HepG2 (cell line): ENCODE measurements around the gene FBXL20. TPM values are rescaled to one million over a fixed set of nuclear protein-coding genes. Genes with fewer than 3 reads are reported as not detected.

Experiments
- ATAC-seq: fragments of 200-7000 bp; cut with Tn5 transposase; 3 replicates; pipeline ENCODE4 v1.9.1; 2020; ENCODE audit warnings: mild to moderate bottlenecking, moderate library complexity
- BruUV-seq: library from RNA; stranded (reverse); fragments of 400-500 nt; replicated peaks from 2 replicates; lab custom pipeline; 2021; lab: Mats Ljungman, UMichigan
- CTCF ChIA-PET: fragments of 300-600 bp; formaldehyde crosslinking; extraction: SDS; loops from one replicate; lab custom pipeline; 2021; ENCODE audit warnings: low total read pairs, inconsistent platforms, low intra/inter-chr PET ratio; lab: Yijun Ruan, JAX
- POLR2A ChIA-PET: fragments of 350-600 bp; sonication (Branson Sonifier 250); formaldehyde crosslinking; loops from one replicate; lab custom pipeline; 2020; ENCODE audit warnings: antibody characterized with exemption, inconsistent platforms; lab: Yijun Ruan, JAX
- DNase-seq: peaks from one replicate; pipeline ENCODE4 v3.0.0-alpha.2; 2015; ENCODE audit warnings: low spot score
- FAIRE-seq: peaks from 3 replicates; lab custom pipeline; 2011; peaks lifted over from hg19 to GRCh38; lab: Jason Lieb, UNC
- H2AFZ ChIP-seq: one replicate; pipeline ENCODE4 v1.6.1; 2011; ENCODE audit warnings: low read length, inconsistent platforms
- H3K27ac ChIP-seq: fragments of 300-600 bp; 3 replicates; pipeline ENCODE4 v1.8.0; 2011; ENCODE audit warnings: mixed run types, mild to moderate bottlenecking, mixed read lengths, low read length, inconsistent platforms; ENCODE audit not compliant: insufficient read depth; ENCODE audit errors: extremely low read length
- H3K27me3 ChIP-seq, 2 experiments: fragments of 200-600 bp in 1 of 2; 2 replicates in 1 of 2; 3 replicates in 1 of 2; pipeline versions ENCODE4 v1.6.0 to v1.8.0; 2011; ENCODE audit warnings: low read length in 2 of 2, mild to moderate bottlenecking in 2 of 2, moderate library complexity in 2 of 2, inconsistent platforms in 1 of 2; ENCODE audit not compliant: insufficient read depth in 2 of 2, control insufficient read depth in 1 of 2
- H3K36me3 ChIP-seq, 2 experiments: fragments of 200-600 bp in 1 of 2; replicated peaks in 1 of 2; 2 replicates in 1 of 2; 3 replicates in 1 of 2; pipeline versions ENCODE4 v1.5.1 to v1.8.0; 2011; ENCODE audit warnings: low read length in 2 of 2, inconsistent platforms in 1 of 2; ENCODE audit not compliant: insufficient read depth in 2 of 2, control insufficient read depth in 1 of 2
- H3K4me1 ChIP-seq: 2 replicates; pipeline ENCODE4 v1.5.1; 2012; ENCODE audit warnings: low read length, inconsistent platforms; ENCODE audit not compliant: insufficient read depth
- H3K4me2 ChIP-seq: 2 replicates; pipeline ENCODE4 v1.6.0; 2011; ENCODE audit warnings: low read depth, low read length, inconsistent platforms
- H3K4me3 ChIP-seq, 3 experiments: fragments of 200-600 bp in 1 of 3; sonication (generic), shearing (Covaris generic) in 1 of 3; replicated peaks in 1 of 3; 2 replicates each; pipeline ENCODE4 v1.5.1; 2011 to 2016; ENCODE audit warnings: low read length in 3 of 3, inconsistent platforms in 2 of 3, low read depth in 2 of 3, mild to moderate bottlenecking in 2 of 3, control low read depth in 1 of 3, mixed read lengths in 1 of 3; ENCODE audit not compliant: insufficient read depth in 1 of 3
- H3K79me2 ChIP-seq: one replicate; pipeline ENCODE4 v1.6.1; 2011; ENCODE audit warnings: low read length, inconsistent platforms; ENCODE audit not compliant: insufficient read depth
- H3K9ac ChIP-seq: 2 replicates; pipeline ENCODE4 v1.6.0; 2011; ENCODE audit warnings: mild to moderate bottlenecking, low read depth, low read length, inconsistent platforms; ENCODE audit not compliant: insufficient read depth
- H3K9me3 ChIP-seq: 2 replicates; pipeline ENCODE4 v1.5.1; 2012; ENCODE audit warnings: mild to moderate bottlenecking, low read length
- H4K20me1 ChIP-seq: 2 replicates; pipeline ENCODE4 v1.6.0; 2011; ENCODE audit warnings: inconsistent platforms, mild to moderate bottlenecking, low read length, moderate library complexity; ENCODE audit not compliant: insufficient read depth
- POGZ ChIP-seq: sonication (generic); formaldehyde crosslinking; IDR thresholded peaks from 2 replicates; pipeline ENCODE4 v1.4.0; 2020; ENCODE audit warnings: mild to moderate bottlenecking, missing genetic modification reagents
- ZNF460 ChIP-seq: sonication (generic); formaldehyde crosslinking; IDR thresholded peaks from 2 replicates; pipeline ENCODE4 v1.5.1; 2020; ENCODE audit warnings: missing genetic modification reagents, mild to moderate bottlenecking, borderline replicate concordance
- ZNF496 ChIP-seq: sonication (generic); formaldehyde crosslinking; IDR thresholded peaks from 2 replicates; pipeline ENCODE4 v1.8.1; 2023; ENCODE audit warnings: mild to moderate bottlenecking, moderate library complexity, missing genetic modification reagents; ENCODE audit not compliant: insufficient replicate concordance
- ZNF652 ChIP-seq: IDR thresholded peaks from 2 replicates; pipeline ENCODE4 v1.6.1; 2016; ENCODE audit warnings: low read depth, borderline replicate concordance
- WGBS: methylation state at CpG from one replicate; pipeline ENCODE4 v1.1.6; 2017; ENCODE audit warnings: low lambda C conversion rate; 5-methylcytosine and 5-hydroxymethylcytosine counted together
- in situ Hi-C: cut with HindIII; loops from 2 replicates; pipeline ENCODE4 v1.10.0; 2017; ENCODE audit warnings: low pct_unique_long_range_greater_than_20kb; ENCODE audit not compliant: extremely low pct_ligation_motif_present
- intact Hi-C: fragments of 100-400 bp; cut with micrococcal nuclease; formaldehyde crosslinking; loops from one replicate; pipeline ENCODE4 v1.10.0; 2022; ENCODE audit not compliant: unreplicated experiment
- polyA plus RNA-seq, 8 experiments: library from polyadenylated mRNA; depleted of rRNA in 3 of 8; stranded (reverse) in 7 of 8; unstranded in 1 of 8; fragments of >200 nt; fragmentation: Illumina TruSeq in 4 of 8; extraction: Trizol in 4 of 8; gene quantifications; 2 replicates each; pipeline versions ENCODE4 v1.2.1 to v1.2.3, GENCODE V29; 2011 to 2016; ENCODE audit warnings: low read depth in 4 of 8, missing spikeins in 1 of 8, mixed read lengths in 1 of 8; ENCODE audit not compliant: insufficient read depth in 1 of 8
- total RNA-seq, 5 experiments: library from RNA; depleted of rRNA; stranded (reverse); fragments of >200 nt; fragmentation: Illumina TruSeq; extraction: Trizol; gene quantifications; 2 replicates each; pipeline ENCODE4 v1.2.3, GENCODE V29; 2016; ENCODE audit warnings: low read depth in 1 of 5
- TF ChIP-seq, protein P1 (sequence below): sonication (generic); formaldehyde crosslinking; IDR thresholded peaks from 2 replicates; pipeline ENCODE4 v1.4.0; 2020; ENCODE audit warnings: missing genetic modification reagents
- TF ChIP-seq, protein P2 (sequence below): sonication (generic); formaldehyde crosslinking; IDR thresholded peaks from 2 replicates; pipeline ENCODE4 v1.5.0; 2020; ENCODE audit warnings: missing genetic modification reagents, mild to moderate bottlenecking, borderline replicate concordance

The FBXL20 gene
- total and polyA plus RNA-seq, 2 of the 13 experiments (the other 11 are each of a cell fraction or from before 2014, with no cell fraction given): 10.2 to 10.3 TPM

DNA sequence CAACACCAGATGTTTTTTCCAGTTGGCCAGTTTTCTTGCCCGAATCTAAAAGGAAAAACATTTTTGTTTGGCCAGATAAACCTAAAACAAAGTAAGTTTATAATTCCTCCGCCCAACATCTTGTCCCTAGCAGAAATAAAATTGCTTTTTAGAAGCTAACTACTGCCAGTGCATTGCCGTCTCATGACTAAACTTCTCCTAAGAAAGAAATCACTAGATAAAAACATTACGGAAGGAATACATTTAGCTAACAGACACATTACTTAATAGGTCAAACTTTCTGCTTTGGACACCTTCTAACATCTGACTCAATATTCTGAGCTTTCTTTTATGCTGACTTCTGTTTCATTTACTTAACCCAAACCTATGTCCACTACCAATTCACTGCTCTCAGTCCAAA lies 36.2 kb downstream of the FBXL20 start (continued):
- TF ChIP-seq, protein P1, sequence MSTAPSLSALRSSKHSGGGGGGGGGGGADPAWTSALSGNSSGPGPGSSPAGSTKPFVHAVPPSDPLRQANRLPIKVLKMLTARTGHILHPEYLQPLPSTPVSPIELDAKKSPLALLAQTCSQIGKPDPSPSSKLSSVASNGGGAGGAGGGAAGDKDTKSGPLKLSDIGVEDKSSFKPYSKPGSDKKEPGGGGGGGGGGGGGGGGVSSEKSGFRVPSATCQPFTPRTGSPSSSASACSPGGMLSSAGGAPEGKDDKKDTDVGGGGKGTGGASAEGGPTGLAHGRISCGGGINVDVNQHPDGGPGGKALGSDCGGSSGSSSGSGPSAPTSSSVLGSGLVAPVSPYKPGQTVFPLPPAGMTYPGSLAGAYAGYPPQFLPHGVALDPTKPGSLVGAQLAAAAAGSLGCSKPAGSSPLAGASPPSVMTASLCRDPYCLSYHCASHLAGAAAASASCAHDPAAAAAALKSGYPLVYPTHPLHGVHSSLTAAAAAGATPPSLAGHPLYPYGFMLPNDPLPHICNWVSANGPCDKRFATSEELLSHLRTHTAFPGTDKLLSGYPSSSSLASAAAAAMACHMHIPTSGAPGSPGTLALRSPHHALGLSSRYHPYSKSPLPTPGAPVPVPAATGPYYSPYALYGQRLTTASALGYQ (CRISPR knock-in tag): no peak
- TF ChIP-seq POGZ (CRISPR knock-in tag): no peak
- TF ChIP-seq ZNF496 (CRISPR knock-in tag): no peak
- TF ChIP-seq, protein P2, sequence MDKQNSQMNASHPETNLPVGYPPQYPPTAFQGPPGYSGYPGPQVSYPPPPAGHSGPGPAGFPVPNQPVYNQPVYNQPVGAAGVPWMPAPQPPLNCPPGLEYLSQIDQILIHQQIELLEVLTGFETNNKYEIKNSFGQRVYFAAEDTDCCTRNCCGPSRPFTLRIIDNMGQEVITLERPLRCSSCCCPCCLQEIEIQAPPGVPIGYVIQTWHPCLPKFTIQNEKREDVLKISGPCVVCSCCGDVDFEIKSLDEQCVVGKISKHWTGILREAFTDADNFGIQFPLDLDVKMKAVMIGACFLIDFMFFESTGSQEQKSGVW (CRISPR knock-in tag): no peak

DNA sequence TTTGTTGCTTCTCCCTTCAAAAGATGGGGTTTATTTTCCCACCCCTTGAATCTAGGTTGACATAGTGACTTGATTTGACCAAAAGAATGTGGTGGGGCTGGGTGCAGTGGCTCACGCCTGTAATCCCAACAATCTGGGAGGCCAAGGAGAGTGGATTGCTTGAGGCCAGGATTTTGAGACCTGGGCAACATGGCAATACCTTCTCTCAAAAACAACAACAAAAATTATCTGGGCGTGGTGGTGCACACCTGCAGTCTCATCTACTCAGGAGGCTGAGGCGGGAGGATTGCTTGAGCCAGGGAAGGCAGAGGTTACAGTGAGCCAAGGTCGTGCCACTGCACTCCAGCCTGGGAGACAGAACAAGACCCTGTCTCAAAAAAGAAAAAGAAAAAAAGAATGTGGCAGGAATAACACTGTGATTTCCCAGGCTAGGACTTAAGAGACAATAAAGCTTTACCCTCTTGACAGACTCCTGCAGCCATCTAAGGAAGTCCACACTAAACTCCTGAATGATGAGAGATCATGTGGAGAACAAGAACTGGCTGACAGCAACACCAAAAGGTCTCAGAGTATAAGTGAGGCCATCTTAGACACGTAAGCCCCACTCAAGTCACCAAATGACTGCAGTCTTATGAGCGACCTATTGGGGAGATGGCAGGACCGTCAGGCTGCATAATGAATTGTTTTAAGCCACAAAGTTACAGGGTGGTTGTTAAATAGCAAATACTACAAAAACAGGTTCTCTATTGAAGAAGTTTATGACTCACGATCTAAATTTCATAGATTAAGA lies 37.0 kb downstream of the FBXL20 start:
- intact Hi-C loops: loop anchor here (5.0 kb wide), 1 partner anchor 67 kb away; no protein-coding TSS in a partner anchor
- H4K20me1 ChIP-seq: peaks cover 8% of the 10 kb centered on the region; the same call in 1 of the 2 replicates
- in situ Hi-C loops: no loop called here
- CTCF ChIA-PET: no interaction called here
- peaks cover under 1% of the 10 kb centered on the region; the same call in 1 of the 2 replicates for H3K4me1 ChIP-seq
- DNase-seq (no peak), FAIRE-seq (no peak), ATAC-seq (no peak)
- H3K4me2 ChIP-seq: no peak overlapping the region
- BruUV-seq: no TSS peak
- no peak overlapping the region for H2AFZ ChIP-seq
- no peak overlapping the region for H3K27ac ChIP-seq
- H3K9me3 ChIP-seq: no peaks in the 10 kb centered on the region
- no peaks in the 10 kb centered on the region for H3K27me3 ChIP-seq
- WGBS: 90% methylated on average over 8 of the region's 8 CpGs
- POLR2A ChIA-PET: no interaction called here
- H3K9ac ChIP-seq: no peak overlapping the region
- H3K4me3 ChIP-seq: no peak overlapping the region
- TF ChIP-seq ZNF652 (CRISPR knock-in tag) (no peak), ZNF460 (CRISPR knock-in tag) (peak; percentile 42; the same call in 1 of the 2 replicates)
- H3K36me3 ChIP-seq: no peaks in the 10 kb centered on the region
- H3K79me2 ChIP-seq: peaks cover 3% of the 10 kb centered on the region
